ENCODE measurements around the gene CACNA1E.

- TF ChIP-seq CTCF (IDR thresholded peaks at IDR 0.05 in 8 of 11, conservative IDR thresholded peaks at IDR 0.05 in 3 of 11) (no peak), POLR2A (IDR thresholded peaks at IDR 0.05) (no peak), POLR2AphosphoS5 (IDR thresholded peaks at IDR 0.05) (no peak)
These were observed 24.9 kb upstream of the CACNA1E start for GRCh38 chr1:181458419-181458818.

Data from spleen (tissue), 7 donors.